Right atrium auricular region (tissue), 2 donors: Measurements from ENCODE around the gene ACBD3. TPM values are rescaled to one million over a fixed set of nuclear protein-coding genes. Genes with fewer than 3 reads are reported as not detected.

ENCODE experiments used
- DNase-seq: peaks from one replicate; pipeline ENCODE4 v3.0.0-alpha.2; 2019; ENCODE audit warnings: low spot score
- H3K27ac ChIP-seq, 2 donors: fragments of 200-600 bp; sonication (generic); 1 replicate in 1 of 2; 2 replicates in 1 of 2; pipeline ENCODE4 v1.5.1; 2016 to 2019
- H3K27me3 ChIP-seq, 2 donors: fragments of 200-600 bp; sonication (generic); one replicate each; pipeline versions ENCODE4 v1.5.1 to v1.6.0; 2017 to 2019
- H3K36me3 ChIP-seq: fragments of 200-600 bp; sonication (generic); one replicate; pipeline ENCODE4 v1.5.1; 2016
- H3K4me1 ChIP-seq, 2 donors: fragments of 200-600 bp; sonication (generic); one replicate each; pipeline versions ENCODE4 v1.5.1 to v1.6.0; 2017 to 2019
- H3K4me3 ChIP-seq, 2 donors: fragments of 200-600 bp; sonication (generic); 1 replicate in 1 of 2; 2 replicates in 1 of 2; pipeline ENCODE4 v1.5.1; 2017 to 2019; ENCODE audit warnings: mild to moderate bottlenecking in 1 of 2, moderate library complexity in 1 of 2
- H3K9me3 ChIP-seq, 2 donors: fragments of 200-600 bp; sonication (generic); one replicate each; pipeline ENCODE4 v1.5.1; 2019
- total RNA-seq, 2 donors: library from RNA; depleted of rRNA; stranded (reverse); fragments of >200 nt; gene quantifications; one replicate each; pipeline ENCODE4 v1.1.0, GENCODE V29; 2016
- TF ChIP-seq, protein P1 (sequence below), 2 donors: fragments of 200-600 bp; sonication (generic); IDR thresholded peaks; one replicate each; pipeline ENCODE4 v1.5.1; 2019; ENCODE audit warnings: antibody characterized with exemption in 2 of 2

The ACBD3 gene
- total RNA-seq, 2 donors from 2014 or later = 32.9 to 48.8 TPM

DNA sequence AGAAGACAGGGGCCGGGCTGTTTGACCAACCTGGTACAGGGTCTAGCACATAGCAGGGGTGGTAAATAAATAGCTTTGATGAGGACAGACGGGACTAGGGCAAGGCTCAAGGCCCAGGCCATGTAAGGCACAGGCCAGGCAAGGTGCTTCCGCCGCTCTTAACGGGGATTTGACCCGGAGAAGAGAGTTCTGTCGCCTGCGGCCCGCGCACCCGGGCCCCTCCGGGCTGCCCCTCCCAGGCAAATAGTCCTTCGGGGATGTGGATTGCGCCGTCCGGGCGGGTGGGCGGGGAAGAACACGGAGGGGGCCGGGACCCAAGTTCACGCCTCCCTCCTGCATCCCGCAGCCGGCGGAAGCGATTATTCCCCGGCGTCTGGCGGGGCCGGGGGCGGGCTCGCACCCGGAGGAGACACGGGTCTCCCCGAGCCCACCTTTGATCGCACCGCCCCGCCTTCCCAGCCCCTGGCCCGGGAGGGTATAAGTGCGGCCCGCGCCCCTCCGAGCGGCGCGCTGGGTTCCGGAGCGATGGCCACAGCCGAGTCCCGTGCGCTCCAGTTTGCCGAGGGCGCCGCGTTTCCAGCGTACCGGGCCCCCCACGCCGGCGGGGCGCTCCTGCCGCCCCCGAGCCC is 36.7 kb upstream of the ACBD3 start, which contains the start of gene MIXL1:
MIXL1 (plus strand) TSS at position 508 of the 629 bp plus-strand sequence; CDS start at position 526, 18 bp downstream.
- peak within 1 kb of the TSS; percentile 14 to 53 for H3K4me3 ChIP-seq
- no peak within 1 kb of the TSS for H3K27ac ChIP-seq
- TF ChIP-seq, protein P1, sequence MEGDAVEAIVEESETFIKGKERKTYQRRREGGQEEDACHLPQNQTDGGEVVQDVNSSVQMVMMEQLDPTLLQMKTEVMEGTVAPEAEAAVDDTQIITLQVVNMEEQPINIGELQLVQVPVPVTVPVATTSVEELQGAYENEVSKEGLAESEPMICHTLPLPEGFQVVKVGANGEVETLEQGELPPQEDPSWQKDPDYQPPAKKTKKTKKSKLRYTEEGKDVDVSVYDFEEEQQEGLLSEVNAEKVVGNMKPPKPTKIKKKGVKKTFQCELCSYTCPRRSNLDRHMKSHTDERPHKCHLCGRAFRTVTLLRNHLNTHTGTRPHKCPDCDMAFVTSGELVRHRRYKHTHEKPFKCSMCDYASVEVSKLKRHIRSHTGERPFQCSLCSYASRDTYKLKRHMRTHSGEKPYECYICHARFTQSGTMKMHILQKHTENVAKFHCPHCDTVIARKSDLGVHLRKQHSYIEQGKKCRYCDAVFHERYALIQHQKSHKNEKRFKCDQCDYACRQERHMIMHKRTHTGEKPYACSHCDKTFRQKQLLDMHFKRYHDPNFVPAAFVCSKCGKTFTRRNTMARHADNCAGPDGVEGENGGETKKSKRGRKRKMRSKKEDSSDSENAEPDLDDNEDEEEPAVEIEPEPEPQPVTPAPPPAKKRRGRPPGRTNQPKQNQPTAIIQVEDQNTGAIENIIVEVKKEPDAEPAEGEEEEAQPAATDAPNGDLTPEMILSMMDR (IDR thresholded peaks at IDR 0.05) = no peak
- H3K9me3 ChIP-seq = no peaks in the 10 kb centered on the region
- no peaks in the 10 kb centered on the region for H3K36me3 ChIP-seq
- no peaks in the 10 kb centered on the region for H3K27me3 ChIP-seq
- peaks cover 0 to 9% of the 10 kb centered on the region in 2 donors for H3K4me1 ChIP-seq
- DNase-seq = no peak

DNA sequence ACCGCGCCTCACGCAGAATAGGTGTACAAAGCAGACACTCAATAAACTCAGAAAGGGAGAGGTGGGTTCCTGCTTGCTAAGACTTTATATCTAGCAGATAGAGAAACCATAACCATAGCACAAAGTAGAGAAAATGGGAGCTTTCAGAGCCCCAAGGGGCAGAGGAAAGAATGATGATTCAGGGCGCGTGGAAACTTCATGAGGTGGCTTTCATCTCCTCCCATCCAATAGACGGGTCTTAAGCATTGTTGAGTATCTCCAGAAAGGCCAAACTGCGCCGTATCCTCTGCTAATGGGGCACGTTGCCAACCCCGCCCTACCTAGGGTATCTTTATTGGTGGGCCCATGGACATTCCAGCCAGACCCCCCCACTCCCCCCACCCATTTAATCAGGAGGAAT is 36.1 kb upstream of the ACBD3 start:
- H3K27ac ChIP-seq = no peak overlapping the region
- no peak overlapping the region for H3K4me3 ChIP-seq
- no peaks in the 10 kb centered on the region for H3K9me3 ChIP-seq
- H3K27me3 ChIP-seq = no peaks in the 10 kb centered on the region
- H3K36me3 ChIP-seq = no peaks in the 10 kb centered on the region
- peaks cover 0 to 9% of the 10 kb centered on the region in 2 donors for H3K4me1 ChIP-seq
- no peak for DNase-seq
- TF ChIP-seq, protein P1 (IDR thresholded peaks at IDR 0.05) = no peak

DNA sequence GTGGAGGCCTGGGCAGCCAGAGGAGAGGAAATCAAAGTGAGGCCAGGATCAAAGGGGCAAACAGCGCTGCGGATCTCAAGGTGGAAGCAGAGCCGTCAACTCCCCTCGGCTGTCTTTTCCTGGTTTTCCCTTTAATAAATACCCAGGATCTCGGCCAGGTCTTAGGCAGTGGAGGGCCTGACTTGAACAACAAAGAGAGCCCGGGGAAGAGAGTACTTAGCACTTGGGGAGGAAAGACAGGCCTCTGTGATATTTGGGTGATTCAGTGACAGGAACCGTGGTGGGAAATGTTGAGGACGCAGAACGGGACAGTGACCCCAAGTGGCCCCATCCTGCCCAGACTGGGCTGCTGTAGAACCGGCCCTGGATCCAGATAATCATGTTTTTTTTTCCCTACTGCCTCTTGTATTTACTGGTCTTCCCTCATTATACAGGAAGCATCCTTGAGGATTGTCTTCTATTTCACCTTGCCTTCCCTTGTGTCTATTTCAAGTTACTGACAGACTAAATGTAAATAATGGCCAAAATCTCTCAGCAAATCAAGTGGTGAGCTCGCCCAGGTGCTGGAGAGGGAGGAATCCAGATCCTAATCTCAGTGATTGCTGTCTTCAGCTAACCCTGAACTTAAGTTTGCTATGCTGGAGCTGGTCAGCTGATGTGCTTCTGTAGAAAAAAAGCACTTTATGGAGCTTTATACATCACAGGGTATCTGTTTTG is 34.1 kb upstream of the ACBD3 start:
- Histone ChIP-seq H3K27ac (no peak overlapping the region), H3K4me1 (peaks cover 0 to 9% of the 10 kb centered on the region in 2 donors), H3K27me3 (no peaks in the 10 kb centered on the region), H3K4me3 (no peak overlapping the region), H3K36me3 (no peaks in the 10 kb centered on the region), H3K9me3 (no peaks in the 10 kb centered on the region)
- DNase-seq = no peak
- TF ChIP-seq, protein P1 (IDR thresholded peaks at IDR 0.05) = no peak

DNA sequence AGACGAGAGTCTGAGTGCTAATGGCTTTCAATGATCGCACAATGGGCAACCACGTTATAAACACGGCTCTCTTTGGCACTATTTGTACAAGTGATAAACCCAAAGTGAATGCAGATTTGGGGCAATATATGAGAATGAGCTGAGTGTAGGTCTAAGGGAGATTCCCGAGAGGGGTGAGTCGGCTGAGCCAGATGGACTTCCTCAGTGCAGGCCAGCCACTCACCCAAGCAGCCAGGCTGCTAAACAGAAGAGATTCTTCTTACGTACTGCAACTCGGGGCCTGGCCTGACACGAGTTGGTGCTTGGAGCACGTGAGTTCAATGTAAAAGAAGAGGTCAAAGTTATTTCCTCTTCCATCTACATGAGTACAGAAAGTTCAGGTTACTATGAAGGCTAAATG is 30.7 kb upstream of the ACBD3 start:
- no peaks in the 10 kb centered on the region for H3K9me3 ChIP-seq
- H3K36me3 ChIP-seq = no peaks in the 10 kb centered on the region
- DNase-seq = no peak
- H3K27ac ChIP-seq = no peak overlapping the region
- no peak overlapping the region for H3K4me3 ChIP-seq
- no peaks in the 10 kb centered on the region for H3K4me1 ChIP-seq
- TF ChIP-seq, protein P1 (IDR thresholded peaks at IDR 0.05) = no peak
- no peaks in the 10 kb centered on the region for H3K27me3 ChIP-seq

DNA sequence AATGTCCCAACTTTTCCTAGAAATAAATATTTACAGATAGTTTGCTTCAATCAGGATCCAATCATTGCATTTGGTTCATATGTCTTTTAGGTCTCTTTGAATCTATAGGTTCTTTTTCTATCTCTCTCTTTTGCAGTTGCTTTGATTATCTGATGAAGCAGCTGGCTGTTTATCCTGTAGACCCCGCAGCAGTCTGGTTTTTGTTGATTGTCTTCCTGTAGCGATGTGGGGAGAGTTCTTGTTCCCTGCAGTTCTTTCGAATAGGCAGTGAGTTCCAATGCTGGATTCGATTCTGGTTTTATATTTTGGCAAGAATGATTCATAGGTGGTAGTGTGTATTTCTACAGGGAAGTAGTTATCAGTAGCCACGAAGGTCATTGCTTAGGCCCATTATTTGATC is 29.5 kb upstream of the ACBD3 start:
- Histone ChIP-seq H3K4me1 (no peaks in the 10 kb centered on the region), H3K27ac (no peak overlapping the region), H3K9me3 (no peaks in the 10 kb centered on the region), H3K4me3 (no peak overlapping the region), H3K36me3 (no peaks in the 10 kb centered on the region), H3K27me3 (no peaks in the 10 kb centered on the region)
- no peak for DNase-seq
- TF ChIP-seq, protein P1 (IDR thresholded peaks at IDR 0.05) = no peak
